Activated T-cell treated with anti-CD3 and anti-CD28 coated beads, Interleukin-2, amount 50 U/mL, for 24 hours (primary cell): ENCODE data around the gene OBP2B.
"Not testable (repeated sequence)": the region's sequence is repeated elsewhere in the genome, so short reads cannot be mapped to it uniquely, and the experiment has no call there.

Source experiments
- DNase-seq: peaks from one replicate; pipeline ENCODE4 v3.0.0-alpha.2; 2020
- H3K27ac Mint-ChIP-seq: 2 replicates; pipeline ENCODE4 v1.8.0; 2020; ENCODE audit warnings: mild to moderate bottlenecking, mixed read lengths
- H3K27me3 Mint-ChIP-seq: 2 replicates; pipeline ENCODE4 v1.8.0; 2020; ENCODE audit warnings: mixed read lengths
- H3K36me3 Mint-ChIP-seq: 2 replicates; pipeline ENCODE4 v1.8.0; 2020; ENCODE audit warnings: low read depth, mixed read lengths
- H3K4me1 Mint-ChIP-seq: 2 replicates; pipeline ENCODE4 v1.8.0; 2020; ENCODE audit warnings: low read depth, mixed read lengths
- H3K4me3 Mint-ChIP-seq: 2 replicates; pipeline ENCODE4 v1.8.0; 2020; ENCODE audit warnings: mild to moderate bottlenecking, moderate library complexity, mixed read lengths
- H3K9me3 Mint-ChIP-seq: 2 replicates; pipeline ENCODE4 v1.8.0; 2020; ENCODE audit warnings: mixed read lengths

The OBP2B gene

GRCh38 chr9:133186736-133187135 lies 22.3 kb downstream of the OBP2B start:
- DNase-seq, result no peak
- peaks cover 49% of the 10 kb centered on the region for H3K27me3 Mint-ChIP-seq
- no peak overlapping the region for H3K27ac Mint-ChIP-seq
- no peaks in the 10 kb centered on the region for H3K36me3 Mint-ChIP-seq
- peaks cover 24% of the 10 kb centered on the region for H3K4me1 Mint-ChIP-seq
- H3K4me3 Mint-ChIP-seq, result no peak overlapping the region
- no peaks in the 10 kb centered on the region for H3K9me3 Mint-ChIP-seq

GRCh38 chr9:133184971-133185370 lies 24.1 kb downstream of the OBP2B start:
- no peak for DNase-seq

GRCh38 chr9:133182151-133182550 lies 26.9 kb downstream of the OBP2B start:
- Mint-ChIP-seq H3K36me3 (no peaks in the 10 kb centered on the region), H3K4me1 (peaks cover 24% of the 10 kb centered on the region), H3K4me3 (no peak overlapping the region), H3K27ac (no peak overlapping the region), H3K27me3 (peaks cover 46% of the 10 kb centered on the region), H3K9me3 (no peaks in the 10 kb centered on the region)
- peak; percentile 15 for DNase-seq

More at GRCh38 chr9:133184971-133185370, 24.1 kb downstream of the OBP2B start:
- Mint-ChIP-seq H3K27me3 (peaks cover 59% of the 10 kb centered on the region), H3K4me1 (peaks cover 24% of the 10 kb centered on the region), H3K9me3 (no peaks in the 10 kb centered on the region), H3K27ac (peak overlapping the region; percentile 6), H3K4me3 (no peak overlapping the region), H3K36me3 (no peaks in the 10 kb centered on the region)

GRCh38 chr9:133181561-133181960 lies 27.5 kb downstream of the OBP2B start:
- no peaks in the 10 kb centered on the region for H3K9me3 Mint-ChIP-seq
- peaks cover 24% of the 10 kb centered on the region for H3K4me1 Mint-ChIP-seq
- no peak for DNase-seq
- H3K36me3 Mint-ChIP-seq, result no peaks in the 10 kb centered on the region
- H3K27me3 Mint-ChIP-seq, result peaks cover 41% of the 10 kb centered on the region
- no peak overlapping the region for H3K4me3 Mint-ChIP-seq
- no peak overlapping the region for H3K27ac Mint-ChIP-seq

- no peak for DNase-seq
- no peaks in the 10 kb centered on the region for H3K36me3 Mint-ChIP-seq
Measured at GRCh38 chr9:133180953-133181352, 28.1 kb downstream of the OBP2B start.

GRCh38 chr9:133173056-133173455 lies 36.0 kb downstream of the OBP2B start:
- DNase-seq, result no peak
- Mint-ChIP-seq H3K9me3 (no peaks in the 10 kb centered on the region), H3K4me1 (no peaks in the 10 kb centered on the region), H3K36me3 (no peaks in the 10 kb centered on the region), H3K4me3 (no peak overlapping the region), H3K27me3 (peaks cover 4% of the 10 kb centered on the region), H3K27ac (no peak overlapping the region)

More at GRCh38 chr9:133180953-133181352, 28.1 kb downstream of the OBP2B start:
- Mint-ChIP-seq H3K9me3 (no peaks in the 10 kb centered on the region), H3K4me1 (peaks cover 21% of the 10 kb centered on the region), H3K27ac (no peak overlapping the region), H3K27me3 (peaks cover 38% of the 10 kb centered on the region), H3K4me3 (no peak overlapping the region)

GRCh38 chr9:133171161-133171961 lies 37.7 kb downstream of the OBP2B start:
- Mint-ChIP-seq H3K4me3 (no peak overlapping the region), H3K27ac (no peak overlapping the region), H3K9me3 (no peaks in the 10 kb centered on the region), H3K4me1 (no peaks in the 10 kb centered on the region), H3K27me3 (peaks cover 4% of the 10 kb centered on the region), H3K36me3 (no peaks in the 10 kb centered on the region)
- DNase-seq, result peak; percentile 16

- Mint-ChIP-seq H3K9me3 (no peaks in the 10 kb centered on the region), H3K4me1 (no peaks in the 10 kb centered on the region), H3K27me3 (peaks cover 4% of the 10 kb centered on the region), H3K27ac (no peak overlapping the region), H3K36me3 (no peaks in the 10 kb centered on the region), H3K4me3 (no peak overlapping the region)
- DNase-seq, result peak; percentile 2
Measured at GRCh38 chr9:133170716-133171115, 38.3 kb downstream of the OBP2B start.

- DNase-seq, H3K4me3 Mint-ChIP-seq, H3K4me1 Mint-ChIP-seq, H3K36me3 Mint-ChIP-seq, H3K27ac Mint-ChIP-seq, H3K9me3 Mint-ChIP-seq, H3K27me3 Mint-ChIP-seq: not testable (repeated sequence)
Measured at GRCh38 chr9:133169687-133170086, 39.4 kb downstream of the OBP2B start.

GRCh38 chr9:133169102-133169501 lies 39.9 kb downstream of the OBP2B start:
- Mint-ChIP-seq H3K27ac (no peak overlapping the region), H3K27me3 (no peaks in the 10 kb centered on the region), H3K36me3 (no peaks in the 10 kb centered on the region), H3K9me3 (no peaks in the 10 kb centered on the region), H3K4me1 (peaks cover under 1% of the 10 kb centered on the region), H3K4me3 (no peak overlapping the region)
- no peak for DNase-seq

- Mint-ChIP-seq H3K27ac (no peak overlapping the region), H3K9me3 (no peaks in the 10 kb centered on the region), H3K36me3 (no peaks in the 10 kb centered on the region), H3K4me1 (peaks cover 4% of the 10 kb centered on the region), H3K4me3 (no peak overlapping the region), H3K27me3 (no peaks in the 10 kb centered on the region)
- DNase-seq, result no peak
Measured at GRCh38 chr9:133168432-133168831, 40.6 kb downstream of the OBP2B start.

GRCh38 chr9:133167769-133168168 lies 41.3 kb downstream of the OBP2B start:
- peaks cover 4% of the 10 kb centered on the region for H3K4me1 Mint-ChIP-seq
- no peak overlapping the region for H3K4me3 Mint-ChIP-seq
- H3K27ac Mint-ChIP-seq, result no peak overlapping the region
- no peaks in the 10 kb centered on the region for H3K36me3 Mint-ChIP-seq
- H3K9me3 Mint-ChIP-seq, result no peaks in the 10 kb centered on the region
- DNase-seq, result no peak
- no peaks in the 10 kb centered on the region for H3K27me3 Mint-ChIP-seq

GRCh38 chr9:133167096-133167730 lies 41.8 kb downstream of the OBP2B start:
- H3K4me1 Mint-ChIP-seq, result peaks cover 4% of the 10 kb centered on the region
- no peak overlapping the region for H3K27ac Mint-ChIP-seq
- no peak for DNase-seq
- H3K4me3 Mint-ChIP-seq, result no peak overlapping the region
- no peaks in the 10 kb centered on the region for H3K27me3 Mint-ChIP-seq
- H3K36me3 Mint-ChIP-seq, result no peaks in the 10 kb centered on the region
- H3K9me3 Mint-ChIP-seq, result no peaks in the 10 kb centered on the region

- Mint-ChIP-seq H3K4me1 (peaks cover 7% of the 10 kb centered on the region), H3K27ac (no peak overlapping the region), H3K36me3 (no peaks in the 10 kb centered on the region), H3K9me3 (no peaks in the 10 kb centered on the region), H3K4me3 (no peak overlapping the region), H3K27me3 (no peaks in the 10 kb centered on the region)
- no peak for DNase-seq
Measured at GRCh38 chr9:133166392-133166791, 42.7 kb downstream of the OBP2B start.

GRCh38 chr9:133165452-133165730 lies 43.7 kb downstream of the OBP2B start:
- peak; percentile 2 for DNase-seq
- H3K36me3 Mint-ChIP-seq, result no peaks in the 10 kb centered on the region
- no peak overlapping the region for H3K4me3 Mint-ChIP-seq
- peaks cover 10% of the 10 kb centered on the region for H3K4me1 Mint-ChIP-seq
- H3K27ac Mint-ChIP-seq, result no peak overlapping the region
- H3K27me3 Mint-ChIP-seq, result no peaks in the 10 kb centered on the region
- no peaks in the 10 kb centered on the region for H3K9me3 Mint-ChIP-seq
